Measurements from ENCODE around the gene FAF2.

DNA sequence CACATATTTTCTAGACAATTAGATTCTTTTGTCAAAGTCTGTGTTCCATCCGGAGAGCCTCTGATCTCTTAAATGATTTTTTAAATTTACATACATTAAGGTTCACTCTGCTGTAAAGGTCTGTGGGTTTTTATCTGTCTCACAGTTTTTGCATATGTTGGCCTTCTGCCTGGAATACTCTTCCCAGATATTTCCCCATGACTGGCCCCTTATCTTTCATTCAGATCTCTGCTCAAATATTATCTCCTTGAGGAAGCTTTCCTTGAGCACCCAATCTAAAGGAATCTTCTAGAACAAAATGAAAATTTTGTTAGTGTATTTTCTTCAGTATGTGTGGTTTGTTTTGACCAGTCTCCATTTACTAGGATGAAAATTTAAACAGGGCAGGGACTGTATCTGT lies 26.3 kb downstream of the FAF2 start:
- TF ChIP-seq, protein P1, sequence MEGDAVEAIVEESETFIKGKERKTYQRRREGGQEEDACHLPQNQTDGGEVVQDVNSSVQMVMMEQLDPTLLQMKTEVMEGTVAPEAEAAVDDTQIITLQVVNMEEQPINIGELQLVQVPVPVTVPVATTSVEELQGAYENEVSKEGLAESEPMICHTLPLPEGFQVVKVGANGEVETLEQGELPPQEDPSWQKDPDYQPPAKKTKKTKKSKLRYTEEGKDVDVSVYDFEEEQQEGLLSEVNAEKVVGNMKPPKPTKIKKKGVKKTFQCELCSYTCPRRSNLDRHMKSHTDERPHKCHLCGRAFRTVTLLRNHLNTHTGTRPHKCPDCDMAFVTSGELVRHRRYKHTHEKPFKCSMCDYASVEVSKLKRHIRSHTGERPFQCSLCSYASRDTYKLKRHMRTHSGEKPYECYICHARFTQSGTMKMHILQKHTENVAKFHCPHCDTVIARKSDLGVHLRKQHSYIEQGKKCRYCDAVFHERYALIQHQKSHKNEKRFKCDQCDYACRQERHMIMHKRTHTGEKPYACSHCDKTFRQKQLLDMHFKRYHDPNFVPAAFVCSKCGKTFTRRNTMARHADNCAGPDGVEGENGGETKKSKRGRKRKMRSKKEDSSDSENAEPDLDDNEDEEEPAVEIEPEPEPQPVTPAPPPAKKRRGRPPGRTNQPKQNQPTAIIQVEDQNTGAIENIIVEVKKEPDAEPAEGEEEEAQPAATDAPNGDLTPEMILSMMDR (IDR thresholded peaks at IDR 0.05; ENCODE audit: extremely low read depth in 1 of 2, insufficient read depth in 1 of 2, low read depth in 1 of 2, low read length in 2 of 2): no peak
- TF ChIP-seq EZH2 (IDR thresholded peaks at IDR 0.05; ENCODE audit: borderline replicate concordance, low read depth, low read length, severe bottlenecking) (no peak), POLR2AphosphoS5 (IDR thresholded peaks at IDR 0.05; ENCODE audit: insufficient read depth, low read depth, low read length) (no peak)

All from endothelial cell of umbilical vein (primary cell).